Stomach (tissue), 4 donors: Measurements from ENCODE around the gene NR1D1.

Experiments
- EP300 ChIP-seq: sonication (generic); formaldehyde crosslinking; IDR thresholded peaks from one replicate; pipeline ENCODE4 v1.6.1; 2017; ENCODE audit warnings: antibody characterized with exemption
- POLR2A ChIP-seq, 4 donors: fragments of 450-650 bp; IDR thresholded peaks; one replicate each; pipeline ENCODE4 v1.6.1; 2016; ENCODE audit warnings: antibody characterized with exemption in 4 of 4, control low read depth in 2 of 4, mild to moderate bottlenecking in 1 of 4, moderate library complexity in 1 of 4
- POLR2AphosphoS5 ChIP-seq, 3 donors: sonication (generic); formaldehyde crosslinking; IDR thresholded peaks; one replicate each; pipeline ENCODE4 v1.6.1; 2016; ENCODE audit warnings: antibody characterized with exemption in 3 of 3
- TF ChIP-seq, protein P1 (sequence below), 7 experiments: fragments of 450-650 bp in 4 of 7; fragments of 200-600 bp in 3 of 7; sonication (generic) in 3 of 7; IDR thresholded peaks; one replicate each; pipeline ENCODE4 v1.5.1; 2016 to 2019; ENCODE audit warnings: antibody characterized with exemption in 7 of 7, control low read depth in 2 of 7, mild to moderate bottlenecking in 1 of 7

DNA sequence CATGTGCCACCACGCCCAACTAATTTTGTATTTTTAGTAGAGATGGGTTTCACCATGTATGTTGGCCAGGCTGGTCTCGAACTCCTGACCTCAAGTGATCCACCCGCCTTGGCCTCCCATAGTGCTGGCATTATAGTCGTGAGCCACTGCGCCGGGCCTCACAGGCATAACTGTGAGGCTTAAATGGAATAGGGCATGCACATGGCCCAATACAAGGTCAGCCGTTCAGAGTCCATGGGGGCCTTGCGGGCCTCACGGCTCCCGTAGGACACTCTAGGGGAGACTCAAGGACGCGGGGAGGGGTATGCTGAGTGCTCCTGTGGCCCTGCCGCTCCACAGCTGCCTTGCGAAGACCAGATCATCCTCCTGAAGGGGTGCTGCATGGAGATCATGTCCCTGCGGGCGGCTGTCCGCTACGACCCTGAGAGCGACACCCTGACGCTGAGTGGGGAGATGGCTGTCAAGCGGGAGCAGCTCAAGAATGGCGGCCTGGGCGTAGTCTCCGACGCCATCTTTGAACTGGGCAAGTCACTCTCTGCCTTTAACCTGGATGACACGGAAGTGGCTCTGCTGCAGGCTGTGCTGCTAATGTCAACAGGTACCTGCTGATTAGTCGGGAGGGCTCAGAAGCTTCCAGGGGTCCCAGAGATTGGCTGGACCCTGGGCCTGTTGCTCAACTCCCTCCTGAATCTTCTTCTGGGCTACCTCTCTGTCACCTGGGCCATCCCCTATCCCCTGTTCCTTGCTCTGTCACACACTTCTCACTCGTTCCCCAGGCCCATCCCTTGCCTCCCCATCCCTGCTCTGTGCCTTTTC, 12.3 kb downstream of the NR1D1 start:
- TF ChIP-seq, protein P1, sequence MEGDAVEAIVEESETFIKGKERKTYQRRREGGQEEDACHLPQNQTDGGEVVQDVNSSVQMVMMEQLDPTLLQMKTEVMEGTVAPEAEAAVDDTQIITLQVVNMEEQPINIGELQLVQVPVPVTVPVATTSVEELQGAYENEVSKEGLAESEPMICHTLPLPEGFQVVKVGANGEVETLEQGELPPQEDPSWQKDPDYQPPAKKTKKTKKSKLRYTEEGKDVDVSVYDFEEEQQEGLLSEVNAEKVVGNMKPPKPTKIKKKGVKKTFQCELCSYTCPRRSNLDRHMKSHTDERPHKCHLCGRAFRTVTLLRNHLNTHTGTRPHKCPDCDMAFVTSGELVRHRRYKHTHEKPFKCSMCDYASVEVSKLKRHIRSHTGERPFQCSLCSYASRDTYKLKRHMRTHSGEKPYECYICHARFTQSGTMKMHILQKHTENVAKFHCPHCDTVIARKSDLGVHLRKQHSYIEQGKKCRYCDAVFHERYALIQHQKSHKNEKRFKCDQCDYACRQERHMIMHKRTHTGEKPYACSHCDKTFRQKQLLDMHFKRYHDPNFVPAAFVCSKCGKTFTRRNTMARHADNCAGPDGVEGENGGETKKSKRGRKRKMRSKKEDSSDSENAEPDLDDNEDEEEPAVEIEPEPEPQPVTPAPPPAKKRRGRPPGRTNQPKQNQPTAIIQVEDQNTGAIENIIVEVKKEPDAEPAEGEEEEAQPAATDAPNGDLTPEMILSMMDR (IDR thresholded peaks at IDR 0.05): no peak
- TF ChIP-seq POLR2A (IDR thresholded peaks at IDR 0.05) (no peak), POLR2AphosphoS5 (IDR thresholded peaks at IDR 0.05) (no peak), EP300 (no peak)
